PC-9 (cell line): ENCODE measurements around the gene EXO1. TPM values are rescaled to one million over a fixed set of nuclear protein-coding genes. Genes with fewer than 3 reads are reported as not detected.

Experiments used
- BruUV-seq: library from RNA; stranded (reverse); fragments of 400-500 nt; replicated peaks from 2 replicates; lab custom pipeline; 2021; lab: Mats Ljungman, UMichigan
- CTCF ChIA-PET: fragments of 300-600 bp; sonication (Branson Sonifier 250); formaldehyde crosslinking; loops from one replicate; lab custom pipeline; 2022; ENCODE audit warnings: antibody characterized with exemption; lab: Charles Lee
- POLR2A ChIA-PET: fragments of 300-600 bp; sonication (Branson Sonifier 250); formaldehyde crosslinking; loops from one replicate; lab custom pipeline; 2022; ENCODE audit warnings: antibody characterized with exemption; ENCODE audit not compliant: unreplicated experiment; lab: Charles Lee
- DNase-seq, 2 experiments: peaks; one replicate each; pipeline versions ENCODE4 v3.0.0 to v3.0.0-alpha.2; 2015 to 2022; ENCODE audit warnings: mixed read lengths in 1 of 2
- H2AFZ ChIP-seq: fragments of 200-600 bp; sonication (generic); 2 replicates; pipeline ENCODE4 v1.8.1; 2017; ENCODE audit warnings: antibody characterized with exemption
- H3F3A ChIP-seq: fragments of 200-600 bp; sonication (generic); 2 replicates; pipeline ENCODE4 v1.8.1; 2017; ENCODE audit warnings: antibody characterized with exemption, mild to moderate bottlenecking, low read depth; ENCODE audit not compliant: insufficient read depth
- H3K27ac ChIP-seq: fragments of 200-600 bp; sonication (generic); 2 replicates; pipeline ENCODE4 v1.6.1; 2016; ENCODE audit warnings: mixed run types
- H3K27me3 ChIP-seq: fragments of 200-600 bp; sonication (generic); 2 replicates; pipeline ENCODE4 v1.6.1; 2016; ENCODE audit warnings: low read depth, mixed run types; ENCODE audit not compliant: insufficient read depth
- H3K36me3 ChIP-seq: fragments of 200-600 bp; sonication (generic); 2 replicates; pipeline ENCODE4 v1.6.1; 2016; ENCODE audit warnings: low read depth, mixed run types
- H3K4me1 ChIP-seq: fragments of 200-600 bp; sonication (generic); replicated peaks from 2 replicates; pipeline ENCODE4 v1.6.1; 2016; ENCODE audit warnings: mixed run types; ENCODE audit not compliant: insufficient read depth
- H3K4me2 ChIP-seq: fragments of 200-600 bp; sonication (generic); 2 replicates; pipeline ENCODE4 v1.6.1; 2017; ENCODE audit warnings: mixed run types
- H3K4me3 ChIP-seq: fragments of 200-600 bp; sonication (generic); 2 replicates; pipeline ENCODE4 v1.6.1; 2016; ENCODE audit warnings: mixed run types
- H3K79me2 ChIP-seq: fragments of 200-600 bp; sonication (generic); 2 replicates; pipeline ENCODE4 v1.6.1; 2017; ENCODE audit warnings: low read depth, mixed run types
- H3K9me2 ChIP-seq: fragments of 200-600 bp; sonication (generic); 2 replicates; pipeline ENCODE4 v1.8.1; 2017; ENCODE audit warnings: mild to moderate bottlenecking; ENCODE audit not compliant: insufficient read depth
- H3K9me3 ChIP-seq: fragments of 200-600 bp; sonication (generic); 2 replicates; pipeline ENCODE4 v1.8.1; 2016; ENCODE audit warnings: low read depth; ENCODE audit not compliant: insufficient read depth
- H4K20me1 ChIP-seq: fragments of 200-600 bp; sonication (generic); 2 replicates; pipeline ENCODE4 v1.8.1; 2017; ENCODE audit not compliant: insufficient read depth
- EZH2 ChIP-seq: fragments of 200-600 bp; sonication (generic); IDR thresholded peaks from 2 replicates; pipeline ENCODE4 v1.8.0; 2017; ENCODE audit warnings: antibody characterized with exemption, low read depth
- intact Hi-C: fragments of 100-400 bp; cut with micrococcal nuclease; formaldehyde crosslinking; loops from one replicate; pipeline ENCODE4 v1.10.0; 2022; ENCODE audit not compliant: unreplicated experiment
- total RNA-seq: library from RNA; stranded (reverse); gene quantifications from 2 replicates; pipeline ENCODE4 v1.2.3, GENCODE V29; 2021
- TF ChIP-seq, protein P1 (sequence below): fragments of 200-600 bp; sonication (generic); conservative IDR thresholded peaks from 2 replicates; pipeline ENCODE4 v1.6.1; 2017; ENCODE audit warnings: mixed run types, antibody characterized with exemption, mild to moderate bottlenecking, moderate library complexity

EXO1 gene
- total RNA-seq, 1 experiment from 2014 or later, result 32.1 TPM

DNA sequence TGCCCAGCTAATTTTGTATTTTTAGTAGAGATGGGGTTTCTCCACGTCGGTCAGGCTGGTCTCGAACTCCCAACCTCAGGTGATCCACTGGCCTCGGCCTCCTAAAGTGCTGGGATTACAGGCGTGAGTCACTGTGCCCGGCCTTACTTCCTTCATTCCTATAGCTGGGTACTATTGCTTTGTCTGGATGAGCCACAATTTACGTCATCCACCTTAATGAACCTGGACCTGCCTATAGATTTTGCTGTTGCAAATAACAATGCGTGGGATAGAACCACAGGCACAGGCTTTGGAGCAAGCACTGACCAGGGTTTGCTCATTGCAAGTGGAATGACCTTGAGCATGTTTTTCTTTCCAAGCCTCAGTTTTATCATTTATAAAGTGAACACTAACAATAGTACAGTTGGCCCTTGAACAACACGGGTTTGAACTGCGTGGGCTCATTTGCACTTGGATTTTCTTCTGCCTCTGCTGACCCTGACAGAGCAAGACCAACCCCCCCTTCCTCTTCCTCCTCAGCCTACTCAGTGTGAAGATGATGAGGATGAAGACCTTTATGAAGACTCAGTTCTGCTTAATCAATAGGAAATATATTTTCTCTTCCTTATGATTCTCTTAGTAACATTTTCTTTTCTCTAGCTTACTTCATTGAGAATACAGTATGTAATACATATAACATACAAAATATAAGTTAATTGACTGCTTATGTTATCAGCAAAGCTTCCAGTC lies 76.2 kb downstream of the EXO1 start:
- DNase-seq, result no peak
- ChIA-PET CTCF (no interaction called here), POLR2A (no interaction called here)
- H3K36me3 ChIP-seq, result no peaks in the 10 kb centered on the region
- no peak overlapping the region for H3K27ac ChIP-seq
- H3K9me2 ChIP-seq, result no peaks in the 10 kb centered on the region
- no peak for TF ChIP-seq EZH2
- TF ChIP-seq, protein P1, sequence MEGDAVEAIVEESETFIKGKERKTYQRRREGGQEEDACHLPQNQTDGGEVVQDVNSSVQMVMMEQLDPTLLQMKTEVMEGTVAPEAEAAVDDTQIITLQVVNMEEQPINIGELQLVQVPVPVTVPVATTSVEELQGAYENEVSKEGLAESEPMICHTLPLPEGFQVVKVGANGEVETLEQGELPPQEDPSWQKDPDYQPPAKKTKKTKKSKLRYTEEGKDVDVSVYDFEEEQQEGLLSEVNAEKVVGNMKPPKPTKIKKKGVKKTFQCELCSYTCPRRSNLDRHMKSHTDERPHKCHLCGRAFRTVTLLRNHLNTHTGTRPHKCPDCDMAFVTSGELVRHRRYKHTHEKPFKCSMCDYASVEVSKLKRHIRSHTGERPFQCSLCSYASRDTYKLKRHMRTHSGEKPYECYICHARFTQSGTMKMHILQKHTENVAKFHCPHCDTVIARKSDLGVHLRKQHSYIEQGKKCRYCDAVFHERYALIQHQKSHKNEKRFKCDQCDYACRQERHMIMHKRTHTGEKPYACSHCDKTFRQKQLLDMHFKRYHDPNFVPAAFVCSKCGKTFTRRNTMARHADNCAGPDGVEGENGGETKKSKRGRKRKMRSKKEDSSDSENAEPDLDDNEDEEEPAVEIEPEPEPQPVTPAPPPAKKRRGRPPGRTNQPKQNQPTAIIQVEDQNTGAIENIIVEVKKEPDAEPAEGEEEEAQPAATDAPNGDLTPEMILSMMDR, result no peak
- no peak overlapping the region for H3K4me2 ChIP-seq
- BruUV-seq, result no TSS peak
- H2AFZ ChIP-seq, result no peak overlapping the region
- H3K4me1 ChIP-seq, result no peaks in the 10 kb centered on the region
- no peaks in the 10 kb centered on the region for H4K20me1 ChIP-seq
- H3K27me3 ChIP-seq, result no peaks in the 10 kb centered on the region
- no peak overlapping the region for H3K4me3 ChIP-seq
- no peaks in the 10 kb centered on the region for H3K79me2 ChIP-seq
- no peaks in the 10 kb centered on the region for H3F3A ChIP-seq
- H3K9me3 ChIP-seq, result no peaks in the 10 kb centered on the region
- intact Hi-C loops, result no loop called here

- Histone ChIP-seq H3K9me3 (no peaks in the 10 kb centered on the region), H3K27me3 (no peaks in the 10 kb centered on the region), H3K27ac (no peak overlapping the region), H3K4me3 (no peak overlapping the region), H3F3A (no peaks in the 10 kb centered on the region), H3K4me1 (no peaks in the 10 kb centered on the region), H3K9me2 (no peaks in the 10 kb centered on the region), H4K20me1 (no peaks in the 10 kb centered on the region), H3K79me2 (no peaks in the 10 kb centered on the region), H3K4me2 (no peak overlapping the region), H3K36me3 (no peaks in the 10 kb centered on the region), H2AFZ (no peak overlapping the region)
- TF ChIP-seq, protein P1, result no peak
- no peak for TF ChIP-seq EZH2
- DNase-seq, result no peak
- intact Hi-C loops, result no loop called here
- no TSS peak for BruUV-seq
- CTCF ChIA-PET, result no interaction called here
- POLR2A ChIA-PET, result no interaction called here
Measured at GRCh38 chr1:241926141-241926540, 78.1 kb downstream of the EXO1 start.

- Histone ChIP-seq H3K4me1 (no peaks in the 10 kb centered on the region), H3K36me3 (no peaks in the 10 kb centered on the region), H2AFZ (no peak overlapping the region), H3K9me2 (no peaks in the 10 kb centered on the region), H3K9me3 (no peaks in the 10 kb centered on the region), H3K27ac (no peak overlapping the region), H3K4me2 (no peak overlapping the region), H4K20me1 (no peaks in the 10 kb centered on the region), H3K27me3 (no peaks in the 10 kb centered on the region), H3K4me3 (no peak overlapping the region), H3K79me2 (no peaks in the 10 kb centered on the region), H3F3A (no peaks in the 10 kb centered on the region)
- DNase-seq, result no peak
- ChIA-PET CTCF (no interaction called here), POLR2A (no interaction called here)
- no peak for TF ChIP-seq EZH2
- TF ChIP-seq, protein P1, result no peak
- intact Hi-C loops, result no loop called here
- no TSS peak for BruUV-seq
Measured at GRCh38 chr1:241927321-241927720, 79.3 kb downstream of the EXO1 start.
